Islet precursor cell (in vitro differentiated cells): ENCODE results near the gene MESD.

ENCODE experiments used
- DNase-seq: peaks from one replicate; pipeline ENCODE4 v3.0.0-alpha.2; 2018

The MESD gene

GRCh38 chr15:81014446-81015093 lies 25.0 kb upstream of the MESD start:
- DNase-seq = no peak

- no peak for DNase-seq
These were observed 23.8 kb upstream of the MESD start for GRCh38 chr15:81013396-81013929.

- no peak for DNase-seq
These were observed 23.0 kb upstream of the MESD start for GRCh38 chr15:81012588-81012987.

- DNase-seq = no peak
These were observed 22.0 kb upstream of the MESD start for GRCh38 chr15:81011593-81011992.

GRCh38 chr15:81010086-81010485 lies 20.5 kb upstream of the MESD start:
- no peak for DNase-seq

- no peak for DNase-seq
These were observed 18.7 kb upstream of the MESD start for GRCh38 chr15:81008312-81008711.

GRCh38 chr15:81007428-81008064 lies 17.9 kb upstream of the MESD start:
- no peak for DNase-seq

- no peak for DNase-seq
These were observed 16.5 kb upstream of the MESD start for GRCh38 chr15:81006124-81006523.

GRCh38 chr15:81003097-81003350 lies 13.4 kb upstream of the MESD start:
- no peak for DNase-seq

GRCh38 chr15:81002331-81003096 lies 12.9 kb upstream of the MESD start:
- peak; percentile 63 for DNase-seq

- peak; percentile 68 for DNase-seq
These were observed 12.4 kb upstream of the MESD start for GRCh38 chr15:81002009-81002330.

GRCh38 chr15:81001152-81002008 lies 11.8 kb upstream of the MESD start:
- peak; percentile 67 for DNase-seq

GRCh38 chr15:81000624-81001151 lies 11.1 kb upstream of the MESD start, which contains the start of gene TLNRD1:
Gene TLNRD1, plus strand, starts transcription at chr15:81000923. Its CDS starts 1,349 bp downstream, at chr15:81002272.
- DNase-seq = peak; percentile 94

- no peak for DNase-seq
These were observed 10.6 kb upstream of the MESD start for GRCh38 chr15:81000144-81000623.

GRCh38 chr15:80999623-81000036 lies 10.0 kb upstream of the MESD start:
- DNase-seq = peak; percentile 61

GRCh38 chr15:80998251-80998650 lies 8.6 kb upstream of the MESD start:
- DNase-seq = no peak

- no peak for DNase-seq
These were observed 8.1 kb upstream of the MESD start for GRCh38 chr15:80997692-80998091.

- no peak for DNase-seq
These were observed 6.6 kb upstream of the MESD start for GRCh38 chr15:80996247-80996646.

GRCh38 chr15:80992441-80992840 lies 2.8 kb upstream of the MESD start:
- no peak for DNase-seq

GRCh38 chr15:80992006-80992405 lies 2.4 kb upstream of the MESD start:
- no peak for DNase-seq

GRCh38 chr15:80991421-80991820 lies 1.8 kb upstream of the MESD start:
- DNase-seq = no peak

- no peak for DNase-seq
These were observed 1.3 kb upstream of the MESD start for GRCh38 chr15:80990955-80991354.

GRCh38 chr15:80989081-80989517 lies 520 bp downstream of the MESD start:
- DNase-seq = peak; percentile 61
